Heart right ventricle (tissue), 16 donors: ENCODE data around the gene TSPAN16. TPM values are rescaled to one million over a fixed set of nuclear protein-coding genes. Genes with fewer than 3 reads are reported as not detected.
A peak's percentile ranks its signal among the peaks of the same experiment; 100 is the strongest.

ENCODE experiments used
- ATAC-seq, 8 donors: fragments of 200-7000 bp; cut with Tn5 transposase; one replicate each; pipeline ENCODE4 v1.9.1; 2020; ENCODE audit warnings: mild to moderate bottlenecking in 8 of 8, moderate library complexity in 8 of 8, moderate number of reproducible peaks in 1 of 8
- DNase-seq, 2 donors: peaks; one replicate each; pipeline ENCODE4 v3.0.0-alpha.2; 2020
- H3K27ac ChIP-seq, 10 donors: fragments of 200-600 bp; sonication (generic) in 2 of 10; one replicate each; pipeline versions ENCODE4 v1.5.0 to v1.8.0; 2020 to 2022; ENCODE audit warnings: mild to moderate bottlenecking in 3 of 10
- H3K27me3 ChIP-seq, 7 donors: fragments of 200-600 bp; one replicate each; pipeline ENCODE4 v1.8.0; 2021 to 2022; ENCODE audit warnings: mild to moderate bottlenecking in 2 of 7
- H3K36me3 ChIP-seq, 9 donors: fragments of 200-600 bp; sonication (generic) in 1 of 9; one replicate each; pipeline versions ENCODE4 v1.5.0 to v1.8.0; 2020 to 2022; ENCODE audit warnings: mild to moderate bottlenecking in 2 of 9
- H3K4me1 ChIP-seq, 9 donors: fragments of 200-600 bp; sonication (generic) in 1 of 9; one replicate each; pipeline versions ENCODE4 v1.5.0 to v1.8.0; 2020 to 2022; ENCODE audit warnings: mild to moderate bottlenecking in 4 of 9
- H3K4me3 ChIP-seq, 10 donors: fragments of 200-600 bp; sonication (generic) in 2 of 10; one replicate each; pipeline versions ENCODE4 v1.5.0 to v1.8.0; 2020 to 2022; ENCODE audit warnings: mild to moderate bottlenecking in 7 of 10, moderate library complexity in 2 of 10
- H3K9me3 ChIP-seq, 11 donors: fragments of 200-600 bp in 10 of 11; sonication (generic) in 2 of 11; one replicate each; pipeline versions ENCODE4 v1.5.0 to v1.8.0; 2013 to 2022; ENCODE audit warnings: mild to moderate bottlenecking in 2 of 11, control low read depth in 1 of 11, moderate library complexity in 1 of 11
- CTCF ChIP-seq, 9 donors: fragments of 200-600 bp; sonication (generic) in 2 of 9; IDR thresholded peaks; one replicate each; pipeline versions ENCODE4 v1.5.0 to v1.8.0; 2021 to 2022; ENCODE audit warnings: antibody characterized with exemption in 9 of 9, mild to moderate bottlenecking in 5 of 9, moderate library complexity in 1 of 9
- WGBS, 2 donors: extraction: QIAGEN DNeasy Blood & Tissue Kit; methylation state at CpG; one replicate each; pipeline ENCODE4 v1.1.7; 2013; ENCODE audit warnings: inconsistent platforms in 1 of 2; 5-methylcytosine and 5-hydroxymethylcytosine counted together
- intact Hi-C, 10 donors: fragments of 100-400 bp; cut with DNase I; formaldehyde crosslinking; loops; one replicate each; pipeline versions ENCODE4 v1.11.1 to v1.14.2; 2022
- polyA plus RNA-seq, 2 donors: library from polyadenylated mRNA; stranded (reverse); fragments of 200-250 nt; gene quantifications; one replicate each; pipeline ENCODE4 v1.2.3, GENCODE V29; 2013
- total RNA-seq, 10 donors: library from RNA; stranded (reverse); fragmentation: NEBNext Ultra II Directional in 3 of 10; extraction: Animal tissue kit (Norgen Biotek cat#: 25700) in 3 of 10; gene quantifications; one replicate each; pipeline versions ENCODE4 v1.2.1 to v1.2.4, GENCODE V29; 2021 to 2023
- donor health status: Arrhythmogenic right ventricular cardiomyopathy.
- donor health status: ischemic (EF 13 %, LVEDD 7.1; RV severe dilation, severe dysfunction).
- donor health status: healthy with polysubstance abuse.
- donor health status: DM: no; HTN: yes; CAD: no.
- donor health status: DM: no; HTN: no; CAD: no.
- donor health status: ischemic (EF 25% LVEDD 6.9; RV normal size, moderate dysfunction).
- donor health status: ischemic (EF 25% LVEDD 5.7; RV mildly dilated, moderate dysfunction).
- donor health status: healthy.
- donor health status: DM: yes; HTN: yes; CAD: no.
- donor health status: Ischemic cardiomyopathy.
- donor health status: ischemic (EF 35%, LVEDD 5.7; RV mildly dilated, moderate dysfunction).
- donor health status: nonischemic (EF 11% LVEDD 7.7; RV severe dilation, severe dysfunction).
- donor health status: DM: yes; HTN: yes; CAD: no.
- donor health status: PGD.
- donor health status: ischemic (EF 29% LVEDD 5.4; RV normal size, mild dysfunction).
- donor health status: nonischemic (EF 23%, LVEDD 6.1; RV moderate dilation, normal function).

TSPAN16 gene
- total and polyA plus RNA-seq, 12 donors = not detected

GRCh38 chr19:11342429-11342828 lies 46.5 kb downstream of the TSPAN16 start:
- Histone ChIP-seq H3K27ac (no peak overlapping the region), H3K4me3 (no peak overlapping the region), H3K36me3 (peaks cover 0 to 25% (median 5%) of the 10 kb centered on the region in 9 donors), H3K4me1 (peaks cover 10 to 57% (median 35%) of the 10 kb centered on the region in 9 donors), H3K9me3 (no peaks in the 10 kb centered on the region), H3K27me3 (no peaks in the 10 kb centered on the region)
- no peak for TF ChIP-seq CTCF (IDR thresholded peaks at IDR 0.05)
- intact Hi-C loops = loop anchor here in 3 of 10 donors (5.0 to 10.0 kb wide), 3 partner anchors 45 to 208 kb away; partner anchors contain the start of gene TSPAN16 (in 2 of the 3)
- ATAC-seq (no peak), DNase-seq (no peak)
- 97 to 98% methylated on average over 3 of the region's 3 CpGs for WGBS, 2 donors

GRCh38 chr19:11345122-11345803 lies 49.3 kb downstream of the TSPAN16 start:
- intact Hi-C loops = loop anchor here in 2 of 10 donors (10.0 kb wide), 2 partner anchors 50 to 210 kb away; partner anchors contain the start of gene TSPAN16 (in 1 of the 2)

DNA sequence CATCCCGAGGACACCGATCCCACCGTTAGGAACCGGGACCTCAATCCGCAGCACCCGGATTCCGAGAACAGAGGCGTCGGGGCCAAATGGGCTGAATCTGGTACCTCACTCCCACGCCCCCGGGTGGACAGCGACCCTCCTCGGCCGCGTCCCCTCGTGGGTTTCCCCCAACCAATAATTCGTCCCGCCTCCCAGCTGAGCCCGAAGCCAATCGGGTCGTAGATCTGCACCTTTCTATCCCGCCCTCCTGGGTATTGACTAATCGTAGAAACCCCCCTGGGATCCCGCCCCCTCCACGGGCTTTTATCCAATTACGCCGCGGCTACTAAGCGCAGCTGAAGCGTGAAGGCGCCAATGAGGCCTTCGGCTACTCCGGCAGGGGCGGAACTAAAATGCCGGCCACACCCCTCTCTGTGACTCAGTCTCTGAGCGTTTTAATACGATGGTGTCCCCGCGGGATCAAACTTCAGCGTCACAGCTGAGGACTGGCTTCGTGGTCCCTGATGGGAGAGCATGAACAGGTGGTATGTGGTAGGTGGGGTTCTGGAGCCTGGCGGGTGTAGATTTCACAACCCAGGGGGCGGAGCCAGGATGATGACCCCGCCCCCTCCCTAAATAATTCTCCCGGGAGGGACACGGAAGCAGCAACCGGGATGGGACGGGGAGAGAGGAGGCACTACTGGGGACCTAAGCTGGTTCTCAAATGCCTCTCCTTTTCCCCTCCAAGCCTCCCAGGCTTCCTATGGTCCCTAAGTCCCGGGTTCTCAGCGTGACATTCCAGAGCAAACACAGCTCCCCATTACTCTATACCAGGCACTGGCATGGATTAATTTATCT lies 50.4 kb downstream of the TSPAN16 start, which contains the start of the genes CCDC159 and TMEM205:
Gene CCDC159, plus strand, starts transcription at position 416 of the 837 bp plus-strand sequence. Its CDS starts 88 bp downstream, at position 504.
Gene TMEM205, minus strand, starts transcription at position 165 of the 837 bp plus-strand sequence. CDS start 649 bp downstream, outside the sequence.
- WGBS, 2 donors = 0% methylated on average over 50 of the region's 50 CpGs
- DNase-seq (peak; percentile 97 to 99), ATAC-seq (peak; percentile 94 to 97 (median 97))
- peak in 4 of 9 donors; percentile 11 to 38 (median 36) for TF ChIP-seq CTCF (IDR thresholded peaks at IDR 0.05)
- Histone ChIP-seq H3K4me3 (peak within 1 kb of the TSS; percentile 44 to 92 (median 68)), H3K36me3 (peaks cover 0 to 22% (median 5%) of the 10 kb centered on the region in 9 donors), H3K9me3 (peaks cover 0 to 12% (median 0%) of the 10 kb centered on the region in 11 donors), H3K27ac (peak within 1 kb of the TSS; percentile 27 to 90 (median 82)), H3K4me1 (peaks cover 6 to 32% (median 25%) of the 10 kb centered on the region in 9 donors), H3K27me3 (no peaks in the 10 kb centered on the region)
- intact Hi-C loops = loop anchor here in 2 of 10 donors (1.0 to 10.0 kb wide), 3 partner anchors 28 to 212 kb away; partner anchors contain the start of genes SWSAP1 (in 1 of the 2) and TSPAN16 (in 1 of the 2)

More at GRCh38 chr19:11345122-11345803, 49.3 kb downstream of the TSPAN16 start:
- peak overlapping the region; percentile 44 to 92 (median 68) for H3K4me3 ChIP-seq
- H3K9me3 ChIP-seq = peaks cover 0 to 12% (median 0%) of the 10 kb centered on the region in 11 donors
- peaks cover 6 to 32% (median 25%) of the 10 kb centered on the region in 9 donors for H3K4me1 ChIP-seq
- no peak for DNase-seq
- H3K27me3 ChIP-seq = no peaks in the 10 kb centered on the region
- peak in 1 of 8 donors; percentile 1 for ATAC-seq
- H3K36me3 ChIP-seq = peaks cover 0 to 24% (median 5%) of the 10 kb centered on the region in 9 donors
- WGBS, 2 donors = 50 to 52% methylated on average over 15 of the region's 15 CpGs
- H3K27ac ChIP-seq = peak overlapping the region in 9 of 10 donors; percentile 72 to 90 (median 83)
- no peak for TF ChIP-seq CTCF (IDR thresholded peaks at IDR 0.05)
